Loucy (cell line): ENCODE results near the gene ITPKA.

Experiments used
- EZH2phosphoT487 ChIP-seq: fragments of 200-600 bp; IDR thresholded peaks from 2 replicates; pipeline ENCODE4 v1.6.1; 2018; ENCODE audit warnings: antibody characterized with exemption, mild to moderate bottlenecking, moderate library complexity, borderline replicate concordance
- TF ChIP-seq, protein P1 (sequence below): fragments of 200-600 bp; sonication (generic); conservative IDR thresholded peaks from 2 replicates; pipeline ENCODE4 v1.5.1; 2014; ENCODE audit warnings: mild to moderate bottlenecking, antibody characterized with exemption, low read length

DNA sequence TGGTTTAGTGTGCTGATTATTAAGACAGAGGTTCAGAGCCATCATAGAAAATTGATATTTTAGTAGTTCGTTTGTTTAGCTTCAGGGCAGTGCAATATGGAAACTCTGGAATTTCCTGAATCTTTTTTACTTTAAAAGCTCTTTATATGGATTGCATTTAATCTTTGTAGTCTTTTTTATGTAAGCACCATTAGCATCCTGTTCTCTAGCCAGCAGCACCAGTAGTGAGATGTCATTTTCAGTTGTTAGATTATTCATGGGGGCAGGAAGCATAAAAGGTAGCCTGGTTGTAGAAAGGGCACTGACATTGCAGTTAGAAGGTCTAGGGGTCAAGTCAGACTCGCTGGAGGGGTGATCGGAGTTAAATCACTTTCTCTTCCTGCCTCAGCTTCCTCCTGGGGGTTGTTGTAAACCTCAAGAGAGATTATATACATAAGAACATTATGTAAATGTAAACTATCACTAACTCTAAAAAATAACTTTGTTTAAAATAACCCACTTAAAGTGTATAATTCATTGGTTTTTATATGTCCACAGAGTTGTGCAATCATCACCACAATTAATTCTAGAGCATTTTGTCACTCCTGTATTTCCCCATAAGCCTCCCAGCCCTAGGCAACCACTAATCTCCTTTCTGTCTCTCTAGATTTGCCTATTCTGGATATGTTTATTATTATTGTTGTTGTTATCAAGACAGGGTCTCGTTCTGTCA, 31.4 kb upstream of the ITPKA start:
- TF ChIP-seq, protein P1, sequence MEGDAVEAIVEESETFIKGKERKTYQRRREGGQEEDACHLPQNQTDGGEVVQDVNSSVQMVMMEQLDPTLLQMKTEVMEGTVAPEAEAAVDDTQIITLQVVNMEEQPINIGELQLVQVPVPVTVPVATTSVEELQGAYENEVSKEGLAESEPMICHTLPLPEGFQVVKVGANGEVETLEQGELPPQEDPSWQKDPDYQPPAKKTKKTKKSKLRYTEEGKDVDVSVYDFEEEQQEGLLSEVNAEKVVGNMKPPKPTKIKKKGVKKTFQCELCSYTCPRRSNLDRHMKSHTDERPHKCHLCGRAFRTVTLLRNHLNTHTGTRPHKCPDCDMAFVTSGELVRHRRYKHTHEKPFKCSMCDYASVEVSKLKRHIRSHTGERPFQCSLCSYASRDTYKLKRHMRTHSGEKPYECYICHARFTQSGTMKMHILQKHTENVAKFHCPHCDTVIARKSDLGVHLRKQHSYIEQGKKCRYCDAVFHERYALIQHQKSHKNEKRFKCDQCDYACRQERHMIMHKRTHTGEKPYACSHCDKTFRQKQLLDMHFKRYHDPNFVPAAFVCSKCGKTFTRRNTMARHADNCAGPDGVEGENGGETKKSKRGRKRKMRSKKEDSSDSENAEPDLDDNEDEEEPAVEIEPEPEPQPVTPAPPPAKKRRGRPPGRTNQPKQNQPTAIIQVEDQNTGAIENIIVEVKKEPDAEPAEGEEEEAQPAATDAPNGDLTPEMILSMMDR, result no peak
- no peak for TF ChIP-seq EZH2phosphoT487
